Upper lobe of left lung (tissue), 6 donors: ENCODE measurements around the gene SLC25A39. TPM values are rescaled to one million over a fixed set of nuclear protein-coding genes. Genes with fewer than 3 reads are reported as not detected.

Source experiments
- ATAC-seq, 2 donors: fragments of 200-7000 bp; cut with Tn5 transposase; one replicate each; pipeline ENCODE4 v1.9.1; 2022; ENCODE audit warnings: mild to moderate bottlenecking in 2 of 2, moderate library complexity in 2 of 2; ENCODE audit not compliant: low FRiP score in 2 of 2
- DNase-seq, 2 donors: peaks; one replicate each; pipeline ENCODE4 v3.0.0-alpha.2; 2019 to 2020
- H3K27ac ChIP-seq, 4 donors: fragments of 200-600 bp; sonication (generic); one replicate each; pipeline ENCODE4 v1.5.1; 2016 to 2019
- H3K27me3 ChIP-seq, 4 donors: fragments of 200-600 bp; sonication (generic); one replicate each; pipeline ENCODE4 v1.5.1; 2017 to 2019
- H3K36me3 ChIP-seq, 4 donors: fragments of 200-600 bp; sonication (generic); one replicate each; pipeline ENCODE4 v1.5.1; 2016 to 2019
- H3K4me1 ChIP-seq, 4 donors: fragments of 200-600 bp; sonication (generic); one replicate each; pipeline ENCODE4 v1.5.1; 2018 to 2019
- H3K4me3 ChIP-seq, 4 donors: fragments of 200-600 bp; sonication (generic); one replicate each; pipeline ENCODE4 v1.5.1; 2017 to 2019; ENCODE audit warnings: mild to moderate bottlenecking in 2 of 4, moderate library complexity in 1 of 4
- H3K9me3 ChIP-seq, 4 donors: fragments of 200-600 bp; sonication (generic); one replicate each; pipeline ENCODE4 v1.5.1; 2018 to 2019
- CTCF ChIP-seq, 6 experiments: fragments of 450-650 bp in 4 of 6; fragments of 200-600 bp in 2 of 6; sonication (generic) in 2 of 6; IDR thresholded peaks; one replicate each; pipeline ENCODE4 v1.5.1; 2016 to 2019; ENCODE audit warnings: antibody characterized with exemption in 6 of 6
- EP300 ChIP-seq, 4 donors: sonication (generic); formaldehyde crosslinking; IDR thresholded peaks; one replicate each; pipeline ENCODE4 v1.5.1; 2017; ENCODE audit warnings: antibody characterized with exemption in 4 of 4, control low read depth in 2 of 4
- POLR2A ChIP-seq, 4 donors: fragments of 450-650 bp; IDR thresholded peaks; one replicate each; pipeline ENCODE4 v1.5.1; 2016 to 2017; ENCODE audit warnings: antibody characterized with exemption in 4 of 4, mild to moderate bottlenecking in 2 of 4
- POLR2AphosphoS5 ChIP-seq, 2 donors: sonication (generic); formaldehyde crosslinking; IDR thresholded peaks; one replicate each; pipeline ENCODE4 v1.5.1; 2017; ENCODE audit warnings: antibody characterized with exemption in 2 of 2
- whole genome bisulfite sequencing, 2 donors: methylation state at CpG; one replicate each; pipeline ENCODE4 v1.1.5; 2017 to 2018; 5-methylcytosine and 5-hydroxymethylcytosine counted together
- total RNA-seq, 6 donors: library from RNA; depleted of rRNA in 4 of 6; stranded (reverse); fragments of >200 nt in 4 of 6; gene quantifications; one replicate each; pipeline versions ENCODE4 v1.1.0 to v1.2.1, GENCODE V29; 2016 to 2021
- donor health status: DM: no; HTN: no; CAD: no; lungs with moderate emphysema.
- donor health status: DM: no; HTN: yes; CAD: no; lungs with severe emphysema.

The SLC25A39 gene
- total RNA-seq, 6 donors from 2014 or later: 56.8 to 144 (median 98.6) TPM

GRCh38 chr17:44321246-44322120, 3.1 kb downstream of the SLC25A39 start:
- H3K4me3 ChIP-seq: no peak overlapping the region
- peaks cover 9 to 35% (median 29%) of the 10 kb centered on the region in 4 donors for H3K36me3 ChIP-seq
- no peaks in the 10 kb centered on the region for H3K9me3 ChIP-seq
- H3K27ac ChIP-seq: no peak overlapping the region
- H3K27me3 ChIP-seq: peaks cover 0 to 8% (median under 1%) of the 10 kb centered on the region in 4 donors
- WGBS, 2 donors: 93 to 96% methylated on average over 14 to 19 of the region's 21 CpGs
- H3K4me1 ChIP-seq: peaks cover 19 to 34% (median 24%) of the 10 kb centered on the region in 4 donors
- TF ChIP-seq EP300 (IDR thresholded peaks at IDR 0.05) (no peak), CTCF (IDR thresholded peaks at IDR 0.05) (no peak), POLR2AphosphoS5 (IDR thresholded peaks at IDR 0.05) (no peak), POLR2A (IDR thresholded peaks at IDR 0.05) (no peak)
- ATAC-seq (no peak), DNase-seq (peak in 1 of 2 donors; percentile 60)

GRCh38 chr17:44320066-44320465, 4.6 kb downstream of the SLC25A39 start:
- ATAC-seq: no peak
- Histone ChIP-seq H3K4me3 (no peak overlapping the region), H3K4me1 (peaks cover 17 to 30% (median 21%) of the 10 kb centered on the region in 4 donors), H3K9me3 (no peaks in the 10 kb centered on the region), H3K27ac (no peak overlapping the region), H3K36me3 (peaks cover 9 to 35% (median 29%) of the 10 kb centered on the region in 4 donors), H3K27me3 (peaks cover 0 to 21% (median 7%) of the 10 kb centered on the region in 4 donors)
- 92 to 97% methylated on average over 6 to 18 of the region's 18 CpGs for WGBS, 2 donors
- DNase-seq: no peak
- TF ChIP-seq POLR2AphosphoS5 (IDR thresholded peaks at IDR 0.05): no peak
- TF ChIP-seq CTCF (IDR thresholded peaks at IDR 0.05): no peak
- no peak for TF ChIP-seq POLR2A (IDR thresholded peaks at IDR 0.05)
- no peak for TF ChIP-seq EP300 (IDR thresholded peaks at IDR 0.05)

GRCh38 chr17:44318077-44318892, 6.3 kb downstream of the SLC25A39 start:
- WGBS, 2 donors: 74 to 79% methylated on average over 9 to 15 of the region's 15 CpGs
- peaks cover 0 to 29% (median 11%) of the 10 kb centered on the region in 4 donors for H3K27me3 ChIP-seq
- H3K36me3 ChIP-seq: peaks cover 9 to 35% (median 29%) of the 10 kb centered on the region in 4 donors

GRCh38 chr17:44317545-44317944, 7.1 kb downstream of the SLC25A39 start:
- H3K9me3 ChIP-seq: no peaks in the 10 kb centered on the region
- H3K27me3 ChIP-seq: peaks cover 0 to 29% (median 11%) of the 10 kb centered on the region in 4 donors
- TF ChIP-seq POLR2AphosphoS5 (IDR thresholded peaks at IDR 0.05): no peak
- no peak for TF ChIP-seq CTCF (IDR thresholded peaks at IDR 0.05)
- TF ChIP-seq POLR2A (IDR thresholded peaks at IDR 0.05): no peak
- TF ChIP-seq EP300 (IDR thresholded peaks at IDR 0.05): no peak
- DNase-seq (no peak), ATAC-seq (no peak)
- peaks cover 9 to 17% (median 12%) of the 10 kb centered on the region in 4 donors for H3K4me1 ChIP-seq
- H3K36me3 ChIP-seq: peaks cover 9 to 35% (median 29%) of the 10 kb centered on the region in 4 donors
- 88 to 89% methylated on average over 6 of the region's 6 CpGs for WGBS, 2 donors
- no peak overlapping the region for H3K27ac ChIP-seq
- H3K4me3 ChIP-seq: no peak overlapping the region

More at GRCh38 chr17:44318077-44318892, 6.3 kb downstream of the SLC25A39 start:
- TF ChIP-seq POLR2AphosphoS5 (IDR thresholded peaks at IDR 0.05) (no peak), POLR2A (IDR thresholded peaks at IDR 0.05) (no peak), CTCF (IDR thresholded peaks at IDR 0.05) (no peak), EP300 (IDR thresholded peaks at IDR 0.05) (no peak)
- Histone ChIP-seq H3K9me3 (no peaks in the 10 kb centered on the region), H3K27ac (no peak overlapping the region), H3K4me1 (peaks cover 13 to 24% (median 16%) of the 10 kb centered on the region in 4 donors), H3K4me3 (no peak overlapping the region)
- ATAC-seq: no peak
- DNase-seq: peak in 1 of 2 donors; percentile 74
